ENCODE results near the gene KRTAP9-7. TPM values are rescaled to one million over a fixed set of nuclear protein-coding genes. Genes with fewer than 3 reads are reported as not detected.

Gene KRTAP9-7
- total and polyA plus RNA-seq, 12 donors, result not detected

- ATAC-seq (peak; percentile 87 to 98 (median 95)), DNase-seq (peak; percentile 51 to 78)
- no peaks in the 10 kb centered on the region for H3K36me3 ChIP-seq
- no peak within 1 kb of the TSS for H3K4me3 ChIP-seq
- intact Hi-C loops (cut with DNase I), result loop anchor here in 1 of 10 donors (1.0 to 10.0 kb wide), 2 partner anchors 162 to 193 kb away; no protein-coding TSS in a partner anchor
- WGBS, 2 donors, result 36 to 41% methylated on average over 11 of the region's 11 CpGs
- peaks cover 0 to 20% (median 0%) of the 10 kb centered on the region in 11 donors for H3K9me3 ChIP-seq
- H3K4me1 ChIP-seq, result peaks cover 0 to 10% (median 4%) of the 10 kb centered on the region in 9 donors
- peaks cover 0 to 13% (median 0%) of the 10 kb centered on the region in 7 donors for H3K27me3 ChIP-seq
- TF ChIP-seq, protein P1, sequence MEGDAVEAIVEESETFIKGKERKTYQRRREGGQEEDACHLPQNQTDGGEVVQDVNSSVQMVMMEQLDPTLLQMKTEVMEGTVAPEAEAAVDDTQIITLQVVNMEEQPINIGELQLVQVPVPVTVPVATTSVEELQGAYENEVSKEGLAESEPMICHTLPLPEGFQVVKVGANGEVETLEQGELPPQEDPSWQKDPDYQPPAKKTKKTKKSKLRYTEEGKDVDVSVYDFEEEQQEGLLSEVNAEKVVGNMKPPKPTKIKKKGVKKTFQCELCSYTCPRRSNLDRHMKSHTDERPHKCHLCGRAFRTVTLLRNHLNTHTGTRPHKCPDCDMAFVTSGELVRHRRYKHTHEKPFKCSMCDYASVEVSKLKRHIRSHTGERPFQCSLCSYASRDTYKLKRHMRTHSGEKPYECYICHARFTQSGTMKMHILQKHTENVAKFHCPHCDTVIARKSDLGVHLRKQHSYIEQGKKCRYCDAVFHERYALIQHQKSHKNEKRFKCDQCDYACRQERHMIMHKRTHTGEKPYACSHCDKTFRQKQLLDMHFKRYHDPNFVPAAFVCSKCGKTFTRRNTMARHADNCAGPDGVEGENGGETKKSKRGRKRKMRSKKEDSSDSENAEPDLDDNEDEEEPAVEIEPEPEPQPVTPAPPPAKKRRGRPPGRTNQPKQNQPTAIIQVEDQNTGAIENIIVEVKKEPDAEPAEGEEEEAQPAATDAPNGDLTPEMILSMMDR (IDR thresholded peaks at IDR 0.05), result no peak
- H3K27ac ChIP-seq, result peak within 1 kb of the TSS in 3 of 10 donors; percentile 5 to 39 (median 26)
Observed at GRCh38 chr17:41301916-41302901, 26.7 kb downstream of the KRTAP9-7 start, which contains the start of gene KRTAP29-1. Gene KRTAP29-1, minus strand, starts transcription at chr17:41302851. Its CDS starts 0 bp downstream, at chr17:41302851.

GRCh38 chr17:41302981-41303380 lies 27.5 kb downstream of the KRTAP9-7 start:
- intact Hi-C loops (cut with DNase I), result loop anchor here in 1 of 10 donors (1.0 to 10.0 kb wide), 2 partner anchors 161 to 192 kb away; no protein-coding TSS in a partner anchor
- Histone ChIP-seq H3K4me1 (peaks cover 0 to 10% (median 6%) of the 10 kb centered on the region in 9 donors), H3K36me3 (no peaks in the 10 kb centered on the region), H3K4me3 (no peak overlapping the region), H3K27ac (peak overlapping the region in 3 of 10 donors; percentile 5 to 39 (median 26)), H3K9me3 (peaks cover 0 to 20% (median 0%) of the 10 kb centered on the region in 11 donors), H3K27me3 (peaks cover 0 to 13% (median 4%) of the 10 kb centered on the region in 7 donors)
- WGBS, 2 donors, result 76 to 81% methylated on average over 4 of the region's 4 CpGs
- no peak for DNase-seq
- TF ChIP-seq, protein P1 (IDR thresholded peaks at IDR 0.05), result no peak
- no peak for ATAC-seq

DNA sequence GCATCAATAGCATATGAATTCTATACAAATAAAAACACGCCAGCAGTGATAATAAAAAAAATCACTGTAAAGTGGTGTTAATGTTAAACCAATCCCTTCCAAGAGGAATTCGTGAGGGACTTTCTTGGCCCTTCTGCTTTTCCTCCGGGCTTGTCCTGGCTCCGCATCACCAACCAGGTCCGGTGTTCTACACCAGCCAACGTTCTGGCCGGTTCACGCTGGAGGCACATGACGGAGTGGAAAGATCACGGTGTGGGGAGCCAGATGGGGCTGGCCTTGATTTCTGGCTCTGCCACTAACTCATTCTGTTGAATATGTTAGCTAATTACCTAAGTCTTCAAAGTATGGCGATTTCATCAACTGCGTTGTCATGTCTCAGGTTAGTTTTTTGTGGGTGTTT lies 28.6 kb downstream of the KRTAP9-7 start:
- WGBS, 2 donors, result 81 to 83% methylated on average over 12 of the region's 12 CpGs
- Histone ChIP-seq H3K27ac (no peak overlapping the region), H3K4me1 (peaks cover 0 to 18% (median 6%) of the 10 kb centered on the region in 9 donors), H3K4me3 (no peak overlapping the region), H3K9me3 (peaks cover 0 to 20% (median 0%) of the 10 kb centered on the region in 11 donors), H3K27me3 (peaks cover 0 to 12% (median under 1%) of the 10 kb centered on the region in 7 donors), H3K36me3 (no peaks in the 10 kb centered on the region)
- intact Hi-C loops (cut with DNase I), result loop anchor here in 1 of 10 donors (10.0 kb wide), 1 partner anchor 191 kb away; no protein-coding TSS in a partner anchor
- TF ChIP-seq, protein P1 (IDR thresholded peaks at IDR 0.05), result no peak
- ATAC-seq (no peak), DNase-seq (no peak)

- TF ChIP-seq, protein P1 (IDR thresholded peaks at IDR 0.05), result no peak
- Histone ChIP-seq H3K36me3 (no peaks in the 10 kb centered on the region), H3K27me3 (peaks cover 0 to 21% (median 7%) of the 10 kb centered on the region in 7 donors), H3K27ac (peak overlapping the region in 1 of 10 donors; percentile 85), H3K9me3 (no peaks in the 10 kb centered on the region), H3K4me3 (peak overlapping the region in 1 of 10 donors; percentile 24), H3K4me1 (peaks cover 0 to 26% (median 6%) of the 10 kb centered on the region in 9 donors)
- no peak for DNase-seq
- ATAC-seq, result peak in 3 of 8 donors; percentile 26 to 53 (median 35)
- intact Hi-C loops (cut with DNase I), result loop anchor here in 1 of 10 donors (10.0 kb wide), 1 partner anchor 187 kb away; no protein-coding TSS in a partner anchor
- WGBS, 2 donors, result 68 to 76% methylated on average over 9 of the region's 9 CpGs
Observed at GRCh38 chr17:41307647-41308046, 32.1 kb downstream of the KRTAP9-7 start.
